ENCODE data around the gene ZDHHC11B.
"Not testable (repeated sequence)": the region's sequence is repeated elsewhere in the genome, so short reads cannot be mapped to it uniquely, and the experiment has no call there.

GRCh38 chr5:680118-680795 is 104.3 kb downstream of the ZDHHC11B start:
- TF ChIP-seq CTCF (conservative IDR thresholded peaks at IDR 0.05; ENCODE audit: low read length); EZH2phosphoT487 (IDR thresholded peaks at IDR 0.05; ENCODE audit: borderline replicate concordance): not testable (repeated sequence)

Data from Loucy (cell line).